Measurements from ENCODE around the gene AP2A1. TPM values are rescaled to one million over a fixed set of nuclear protein-coding genes. Genes with fewer than 3 reads are reported as not detected.

AP2A1 gene
- total and polyA plus RNA-seq, 9 of the 15 experiments (the other 6 are each of a cell fraction or from before 2014, with no cell fraction given): 0.55 to 150 (median 31.9) TPM

DNA sequence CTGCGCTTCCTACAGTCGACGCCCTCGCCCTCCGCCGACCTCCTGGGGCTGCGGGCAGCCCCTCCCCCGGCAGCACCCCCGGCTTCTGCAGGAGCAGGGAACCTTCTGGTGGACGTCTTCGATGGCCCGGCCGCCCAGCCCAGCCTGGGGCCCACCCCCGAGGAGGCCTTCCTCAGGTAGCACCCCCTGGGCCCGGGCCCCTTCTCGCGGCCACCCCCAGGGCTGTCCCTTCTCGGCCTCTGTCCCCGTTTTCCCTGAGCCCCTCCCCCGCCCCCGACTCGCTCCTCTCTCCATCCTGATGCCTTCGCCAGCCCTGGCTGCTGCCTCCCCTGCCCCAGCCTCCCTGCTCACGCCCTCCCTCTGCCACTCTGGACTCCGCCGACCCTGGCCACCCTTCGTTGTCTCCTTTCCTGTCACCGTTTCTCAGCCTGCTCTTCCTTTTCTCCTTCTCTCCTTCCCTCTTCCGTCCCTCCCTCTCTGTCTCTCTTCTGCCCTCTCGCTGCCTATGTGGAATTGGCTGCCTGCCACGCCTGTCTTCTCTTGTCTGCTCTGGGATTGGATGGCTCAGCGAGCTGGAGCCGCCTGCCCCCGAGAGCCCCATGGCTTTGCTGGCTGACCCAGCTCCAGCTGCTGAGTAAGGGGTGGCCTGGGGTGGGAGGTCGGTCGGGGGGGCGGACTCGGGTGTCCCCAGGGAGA lies 35.3 kb downstream of the AP2A1 start (continued):
- TF ChIP-seq CHD1 (IDR thresholded peaks at IDR 0.05; ENCODE audit: low read length) (no peak), SRSF3 (IDR thresholded peaks at IDR 0.05; ENCODE audit: insufficient read depth, low read length) (no peak), SP2 (IDR thresholded peaks at IDR 0.05; ENCODE audit: extremely low read depth, low read depth, low read length, poor library complexity, severe bottlenecking) (peak; percentile 54), EP300 (IDR thresholded peaks at IDR 0.05; ENCODE audit: low read length) (no peak), RFX5 (IDR thresholded peaks at IDR 0.05; ENCODE audit: low read depth, low read length) (no peak), ZKSCAN3 (CRISPR knock-in tag; IDR thresholded peaks at IDR 0.05) (no peak), PHTF2 (CRISPR knock-in tag; IDR thresholded peaks at IDR 0.05) (no peak), POLR2G (IDR thresholded peaks at IDR 0.05; ENCODE audit: low read depth, low read length) (0 out of 2 replicates have a peak, but pooled peaks have one; percentile 9), TRIM24 (IDR thresholded peaks at IDR 0.05) (0 out of 4 replicates have a peak, but pooled peaks of 1 of the 2 experiments have one; percentile 14), NFIC (IDR thresholded peaks at IDR 0.05) (peak; percentile 90), ZBTB40 (IDR thresholded peaks at IDR 0.05) (no peak), ZBTB40 (CRISPR knock-in tag; IDR thresholded peaks at IDR 0.05) (no peak)
- TF ChIP-seq, protein P1, sequence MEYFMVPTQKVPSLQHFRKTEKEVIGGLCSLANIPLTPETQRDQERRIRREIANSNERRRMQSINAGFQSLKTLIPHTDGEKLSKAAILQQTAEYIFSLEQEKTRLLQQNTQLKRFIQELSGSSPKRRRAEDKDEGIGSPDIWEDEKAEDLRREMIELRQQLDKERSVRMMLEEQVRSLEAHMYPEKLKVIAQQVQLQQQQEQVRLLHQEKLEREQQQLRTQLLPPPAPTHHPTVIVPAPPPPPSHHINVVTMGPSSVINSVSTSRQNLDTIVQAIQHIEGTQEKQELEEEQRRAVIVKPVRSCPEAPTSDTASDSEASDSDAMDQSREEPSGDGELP (CRISPR knock-in tag; IDR thresholded peaks at IDR 0.05; ENCODE audit: borderline replicate concordance): no peak
